Measurements from ENCODE around the gene FREM2. TPM values are rescaled to one million over a fixed set of nuclear protein-coding genes. Genes with fewer than 3 reads are reported as not detected.

Gene FREM2
- total and polyA plus RNA-seq, 2 experiments from 2014 or later, result 2.4 to 29.8 TPM

DNA sequence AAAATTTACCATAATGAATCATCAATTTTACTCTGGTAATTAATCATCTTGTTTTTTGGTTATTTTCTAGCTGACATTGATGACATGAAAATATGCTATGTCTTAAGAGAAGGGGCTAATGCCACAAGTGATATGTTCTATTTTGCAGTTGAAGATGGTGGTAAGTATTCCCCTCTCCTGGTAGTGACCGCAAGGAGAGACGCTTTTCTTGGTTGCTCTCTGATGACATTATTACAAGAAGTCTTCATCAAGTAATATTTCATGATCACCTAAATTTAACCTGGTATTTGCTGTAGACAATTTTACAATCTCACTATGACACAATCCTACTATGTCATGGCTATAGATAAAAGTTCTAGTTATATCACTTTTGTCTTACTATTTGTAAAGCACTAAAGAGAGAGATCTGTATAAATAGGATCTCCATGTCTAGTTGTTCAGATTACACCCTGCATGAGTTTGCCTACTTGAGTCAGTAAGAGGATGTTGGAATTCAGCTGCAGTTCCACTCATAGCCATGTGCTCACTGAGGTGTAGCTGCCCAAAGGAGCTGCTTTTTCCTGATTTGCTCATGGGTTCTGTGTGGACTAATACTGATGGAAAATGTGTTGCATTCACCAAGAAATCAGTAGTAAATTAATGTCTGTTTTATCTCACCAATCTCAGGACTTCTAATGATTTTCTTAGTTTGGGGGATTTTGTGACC, 10.9 kb downstream of the FREM2 start:
- ATAC-seq, result peak; percentile 93
- Mint-ChIP-seq H3K27me3 (ENCODE audit: insufficient read depth, low read depth, poor library complexity) (peaks cover 4% of the 10 kb centered on the region), H3K4me3 (no peak overlapping the region), H3K27ac (no peak overlapping the region), H3K4me1 (peaks cover 35% of the 10 kb centered on the region), H3K9me3 (no peaks in the 10 kb centered on the region), H3K36me3 (ENCODE audit: low read depth) (no peaks in the 10 kb centered on the region)
- Histone ChIP-seq H2AFZ (no peak overlapping the region), H3K4me2 (no peak overlapping the region), H3K27me3 (ENCODE audit: insufficient read depth) (no peaks in the 10 kb centered on the region), H3K36me3 (ENCODE audit: insufficient read depth) (no peaks in the 10 kb centered on the region), H3F3A (replicated peaks; ENCODE audit: low read depth) (no peaks in the 10 kb centered on the region), H3K79me2 (replicated peaks; ENCODE audit: insufficient read depth) (peaks cover 7% of the 10 kb centered on the region; the same call in 1 of the 2 replicates), H3K9me2 (ENCODE audit: insufficient read depth) (no peaks in the 10 kb centered on the region), H3K27ac (ENCODE audit: low read depth) (no peak overlapping the region), H3K4me1 (ENCODE audit: insufficient read depth) (peaks cover 17% of the 10 kb centered on the region), H4K20me1 (replicated peaks; ENCODE audit: insufficient read depth) (no peaks in the 10 kb centered on the region), H3K4me3 (no peak overlapping the region)
- TF ChIP-seq, protein P1, sequence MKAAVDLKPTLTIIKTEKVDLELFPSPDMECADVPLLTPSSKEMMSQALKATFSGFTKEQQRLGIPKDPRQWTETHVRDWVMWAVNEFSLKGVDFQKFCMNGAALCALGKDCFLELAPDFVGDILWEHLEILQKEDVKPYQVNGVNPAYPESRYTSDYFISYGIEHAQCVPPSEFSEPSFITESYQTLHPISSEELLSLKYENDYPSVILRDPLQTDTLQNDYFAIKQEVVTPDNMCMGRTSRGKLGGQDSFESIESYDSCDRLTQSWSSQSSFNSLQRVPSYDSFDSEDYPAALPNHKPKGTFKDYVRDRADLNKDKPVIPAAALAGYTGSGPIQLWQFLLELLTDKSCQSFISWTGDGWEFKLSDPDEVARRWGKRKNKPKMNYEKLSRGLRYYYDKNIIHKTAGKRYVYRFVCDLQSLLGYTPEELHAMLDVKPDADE (IDR thresholded peaks at IDR 0.05), result no peak
- TF ChIP-seq, protein P2, sequence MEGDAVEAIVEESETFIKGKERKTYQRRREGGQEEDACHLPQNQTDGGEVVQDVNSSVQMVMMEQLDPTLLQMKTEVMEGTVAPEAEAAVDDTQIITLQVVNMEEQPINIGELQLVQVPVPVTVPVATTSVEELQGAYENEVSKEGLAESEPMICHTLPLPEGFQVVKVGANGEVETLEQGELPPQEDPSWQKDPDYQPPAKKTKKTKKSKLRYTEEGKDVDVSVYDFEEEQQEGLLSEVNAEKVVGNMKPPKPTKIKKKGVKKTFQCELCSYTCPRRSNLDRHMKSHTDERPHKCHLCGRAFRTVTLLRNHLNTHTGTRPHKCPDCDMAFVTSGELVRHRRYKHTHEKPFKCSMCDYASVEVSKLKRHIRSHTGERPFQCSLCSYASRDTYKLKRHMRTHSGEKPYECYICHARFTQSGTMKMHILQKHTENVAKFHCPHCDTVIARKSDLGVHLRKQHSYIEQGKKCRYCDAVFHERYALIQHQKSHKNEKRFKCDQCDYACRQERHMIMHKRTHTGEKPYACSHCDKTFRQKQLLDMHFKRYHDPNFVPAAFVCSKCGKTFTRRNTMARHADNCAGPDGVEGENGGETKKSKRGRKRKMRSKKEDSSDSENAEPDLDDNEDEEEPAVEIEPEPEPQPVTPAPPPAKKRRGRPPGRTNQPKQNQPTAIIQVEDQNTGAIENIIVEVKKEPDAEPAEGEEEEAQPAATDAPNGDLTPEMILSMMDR (conservative IDR thresholded peaks at IDR 0.05; ENCODE audit: low read depth in 2 of 2), result peak in 1 of 2 experiments; percentile 20; a peak in 1 of 4 replicates
- peak; percentile 56 for DNase-seq (ENCODE audit: low spot score)

DNA sequence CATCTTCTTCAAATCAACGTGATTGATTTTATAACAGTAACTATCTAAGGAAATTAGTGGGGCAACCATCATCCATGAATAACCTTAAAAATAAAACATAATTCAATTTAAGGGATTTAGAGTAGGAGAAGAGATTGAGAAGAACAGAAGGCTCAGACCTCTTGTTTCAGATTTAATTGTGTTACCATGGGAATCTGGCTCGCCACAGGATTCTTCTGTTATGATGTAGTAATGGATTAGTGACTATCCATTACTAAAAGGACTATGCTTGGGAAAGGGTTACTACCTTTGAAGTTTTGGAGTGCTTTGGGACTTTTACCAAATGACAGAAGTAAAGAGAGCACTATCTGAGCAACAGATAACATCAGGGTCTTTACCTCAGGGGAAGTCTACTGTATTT, 13.2 kb downstream of the FREM2 start:
- H3K27ac Mint-ChIP-seq, result no peak overlapping the region
- TF ChIP-seq EZH2phosphoT487 (IDR thresholded peaks at IDR 0.05; ENCODE audit: unreplicated experiment) (no peak), ZNF331 (CRISPR knock-in tag; IDR thresholded peaks at IDR 0.05; ENCODE audit: low read depth) (no peak), ZNF114 (CRISPR knock-in tag; IDR thresholded peaks at IDR 0.05) (no peak), NANOG (IDR thresholded peaks at IDR 0.05; ENCODE audit: borderline replicate concordance) (no peak), POLR2AphosphoS5 (IDR thresholded peaks at IDR 0.05; ENCODE audit: low read depth) (no peak)
- TF ChIP-seq, protein P2 (conservative IDR thresholded peaks at IDR 0.05; ENCODE audit: low read depth in 2 of 2), result no peak
- TF ChIP-seq, protein P1 (IDR thresholded peaks at IDR 0.05), result no peak

More for the DNA sequence above, 13.2 kb downstream of the FREM2 start:
- Histone ChIP-seq H3K36me3 (ENCODE audit: insufficient read depth) (no peaks in the 10 kb centered on the region), H3K27ac (ENCODE audit: low read depth) (no peak overlapping the region), H2AFZ (no peak overlapping the region), H3F3A (replicated peaks; ENCODE audit: low read depth) (no peaks in the 10 kb centered on the region), H3K27me3 (ENCODE audit: insufficient read depth) (no peaks in the 10 kb centered on the region), H3K4me2 (no peak overlapping the region), H3K9me2 (ENCODE audit: insufficient read depth) (no peaks in the 10 kb centered on the region), H3K4me3 (no peak overlapping the region), H3K79me2 (replicated peaks; ENCODE audit: insufficient read depth) (peaks cover 3% of the 10 kb centered on the region; the same call in 1 of the 2 replicates), H3K4me1 (ENCODE audit: insufficient read depth) (peaks cover 17% of the 10 kb centered on the region), H4K20me1 (replicated peaks; ENCODE audit: insufficient read depth) (no peaks in the 10 kb centered on the region)
- no peaks in the 10 kb centered on the region for H3K9me3 Mint-ChIP-seq
- H3K4me1 Mint-ChIP-seq, result peaks cover 24% of the 10 kb centered on the region; the same call in 2 of the 3 replicates
- H3K27me3 Mint-ChIP-seq (ENCODE audit: insufficient read depth, low read depth, poor library complexity), result no peaks in the 10 kb centered on the region
- no peaks in the 10 kb centered on the region for H3K36me3 Mint-ChIP-seq (ENCODE audit: low read depth)
- ATAC-seq, result no peak
- H3K4me3 Mint-ChIP-seq, result no peak overlapping the region
- DNase-seq (ENCODE audit: low spot score), result no peak

Measured in GM23338 (cell line).